ENCODE results near the gene AP2A2.

Gene AP2A2

GRCh38 chr11:1041471-1041870 lies 115.8 kb downstream of the AP2A2 start:
- TF ChIP-seq CTCF (IDR thresholded peaks at IDR 0.05; ENCODE audit: extremely low read depth, missing control alignments): no peak
- DNase-seq (ENCODE audit: low spot score): no peak

GRCh38 chr11:1041936-1042608 lies 116.4 kb downstream of the AP2A2 start:
- no peak for DNase-seq (ENCODE audit: low spot score)
- no peak for TF ChIP-seq CTCF (IDR thresholded peaks at IDR 0.05; ENCODE audit: extremely low read depth, missing control alignments)

- no peak for DNase-seq (ENCODE audit: low spot score)
- no peak for TF ChIP-seq CTCF (IDR thresholded peaks at IDR 0.05; ENCODE audit: extremely low read depth, missing control alignments)
Measured at GRCh38 chr11:1042626-1043562, 117.2 kb downstream of the AP2A2 start.

- no peak for DNase-seq (ENCODE audit: low spot score)
- no peak for TF ChIP-seq CTCF (IDR thresholded peaks at IDR 0.05; ENCODE audit: extremely low read depth, missing control alignments)
Measured at GRCh38 chr11:1043563-1044096, 118.0 kb downstream of the AP2A2 start.

GRCh38 chr11:1044160-1044559 lies 118.5 kb downstream of the AP2A2 start:
- TF ChIP-seq CTCF (IDR thresholded peaks at IDR 0.05; ENCODE audit: extremely low read depth, missing control alignments): no peak
- DNase-seq (ENCODE audit: low spot score): no peak

GRCh38 chr11:1047595-1048156 lies 122.0 kb downstream of the AP2A2 start:
- no peak for DNase-seq (ENCODE audit: low spot score)
- no peak for TF ChIP-seq CTCF (IDR thresholded peaks at IDR 0.05; ENCODE audit: extremely low read depth, missing control alignments)
